Testis (tissue), 2 donors: ENCODE data around the gene RPS25.

ENCODE experiments used
- CTCF ChIP-seq, 3 experiments: fragments of 450-650 bp in 2 of 3; fragments of 200-600 bp in 1 of 3; sonication (generic) in 1 of 3; IDR thresholded peaks; one replicate each; pipeline ENCODE4 v1.5.1; 2016 to 2019; ENCODE audit warnings: antibody characterized with exemption in 3 of 3, mild to moderate bottlenecking in 2 of 3, moderate library complexity in 1 of 3
- POLR2A ChIP-seq: fragments of 450-650 bp; IDR thresholded peaks from one replicate; pipeline ENCODE4 v1.6.1; 2017; ENCODE audit warnings: antibody characterized with exemption, mild to moderate bottlenecking, moderate library complexity

- TF ChIP-seq CTCF (IDR thresholded peaks at IDR 0.05), result no peak
- TF ChIP-seq POLR2A, result no peak
These were observed 8.0 kb upstream of the RPS25 start for GRCh38 chr11:119025978-119026766.
